AG10803 (cell line): ENCODE results near the gene RAP1GDS1.
"Not testable (repeated sequence)": the region's sequence is repeated elsewhere in the genome, so short reads cannot be mapped to it uniquely, and the experiment has no call there.

Source experiments
- DNase-seq: peaks from one replicate; pipeline ENCODE4 v3.0.0; 2010; ENCODE audit warnings: low read depth
- H3K4me3 ChIP-seq: 2 replicates; pipeline ENCODE4 v1.5.1; 2011; ENCODE audit warnings: mild to moderate bottlenecking, low read length, control low read depth
- TF ChIP-seq, protein P1 (sequence below): conservative IDR thresholded peaks from 2 replicates; pipeline ENCODE4 v1.5.1; 2011; ENCODE audit warnings: mild to moderate bottlenecking, low read length, control low read depth, inconsistent platforms

RAP1GDS1 gene

GRCh38 chr4:98285676-98286075, 24.5 kb downstream of the RAP1GDS1 start:
- no peak overlapping the region for H3K4me3 ChIP-seq
- TF ChIP-seq, protein P1, sequence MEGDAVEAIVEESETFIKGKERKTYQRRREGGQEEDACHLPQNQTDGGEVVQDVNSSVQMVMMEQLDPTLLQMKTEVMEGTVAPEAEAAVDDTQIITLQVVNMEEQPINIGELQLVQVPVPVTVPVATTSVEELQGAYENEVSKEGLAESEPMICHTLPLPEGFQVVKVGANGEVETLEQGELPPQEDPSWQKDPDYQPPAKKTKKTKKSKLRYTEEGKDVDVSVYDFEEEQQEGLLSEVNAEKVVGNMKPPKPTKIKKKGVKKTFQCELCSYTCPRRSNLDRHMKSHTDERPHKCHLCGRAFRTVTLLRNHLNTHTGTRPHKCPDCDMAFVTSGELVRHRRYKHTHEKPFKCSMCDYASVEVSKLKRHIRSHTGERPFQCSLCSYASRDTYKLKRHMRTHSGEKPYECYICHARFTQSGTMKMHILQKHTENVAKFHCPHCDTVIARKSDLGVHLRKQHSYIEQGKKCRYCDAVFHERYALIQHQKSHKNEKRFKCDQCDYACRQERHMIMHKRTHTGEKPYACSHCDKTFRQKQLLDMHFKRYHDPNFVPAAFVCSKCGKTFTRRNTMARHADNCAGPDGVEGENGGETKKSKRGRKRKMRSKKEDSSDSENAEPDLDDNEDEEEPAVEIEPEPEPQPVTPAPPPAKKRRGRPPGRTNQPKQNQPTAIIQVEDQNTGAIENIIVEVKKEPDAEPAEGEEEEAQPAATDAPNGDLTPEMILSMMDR, result no peak
- DNase-seq, result no peak

- TF ChIP-seq, protein P1, result no peak
- H3K4me3 ChIP-seq, result no peak overlapping the region
- DNase-seq, result no peak
Observed at GRCh38 chr4:98287328-98287727, 26.1 kb downstream of the RAP1GDS1 start.

- not testable (repeated sequence) for DNase-seq, H3K4me3 ChIP-seq
Observed at GRCh38 chr4:98288671-98289070, 27.5 kb downstream of the RAP1GDS1 start.

DNA sequence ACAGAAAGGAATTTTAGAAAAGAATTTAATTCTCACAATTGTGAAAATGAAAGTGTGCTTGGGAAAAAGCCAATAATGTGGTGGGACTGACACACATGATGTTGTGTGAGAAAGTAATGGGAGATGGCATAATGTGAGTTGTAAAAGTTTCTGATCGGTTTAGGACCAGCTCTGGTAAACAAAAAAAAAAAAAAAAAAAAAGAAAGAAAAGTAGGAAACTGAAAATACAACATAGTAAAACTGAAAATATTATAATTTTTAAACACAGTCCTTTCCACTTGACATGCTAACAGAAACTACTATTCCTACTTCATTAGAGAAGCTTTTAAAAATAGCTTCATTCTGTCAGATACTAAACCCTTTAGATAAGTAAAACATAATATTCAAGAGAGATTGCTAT, 28.2 kb downstream of the RAP1GDS1 start:
- H3K4me3 ChIP-seq, result no peak overlapping the region
- peak; percentile 18 for DNase-seq
- TF ChIP-seq, protein P1, result no peak

DNA sequence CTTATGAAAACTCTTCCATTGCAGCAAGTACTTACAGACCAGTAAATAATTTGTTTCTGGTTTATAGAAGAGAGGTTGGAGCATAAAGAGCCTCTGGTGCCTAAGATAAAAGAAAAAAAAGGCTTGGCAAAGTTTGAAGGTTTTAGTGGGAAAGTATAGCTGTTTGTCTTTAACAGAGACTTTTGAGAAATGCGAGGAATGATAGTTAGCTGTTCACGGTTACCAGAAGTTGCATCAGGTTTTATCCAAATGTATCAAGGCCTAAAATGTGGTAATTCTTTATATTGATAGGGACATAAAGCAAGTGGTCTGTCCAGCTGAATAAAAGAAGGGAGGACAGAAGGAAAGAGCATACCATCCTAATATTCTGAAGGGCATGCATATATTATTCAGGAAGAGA, 29.3 kb downstream of the RAP1GDS1 start:
- no peak overlapping the region for H3K4me3 ChIP-seq
- TF ChIP-seq, protein P1, result no peak

GRCh38 chr4:98293104-98293887, 32.1 kb downstream of the RAP1GDS1 start:
- H3K4me3 ChIP-seq, result no peak overlapping the region
- no peak for DNase-seq

More for the DNA sequence above, 29.3 kb downstream of the RAP1GDS1 start:
- peak; percentile 92 for DNase-seq

GRCh38 chr4:98298022-98298421, 36.8 kb downstream of the RAP1GDS1 start:
- TF ChIP-seq, protein P1, result no peak
- H3K4me3 ChIP-seq, result no peak overlapping the region
- DNase-seq, result no peak

More at GRCh38 chr4:98293104-98293887, 32.1 kb downstream of the RAP1GDS1 start:
- TF ChIP-seq, protein P1, result no peak
